Activated CD4-positive, alpha-beta T cell treated with anti-CD3 and anti-CD28 coated beads, Interleukin-2, Interleukin-6, amounts not matched to agents 100 ng/mL and 50 ng/mL, durations not matched to agents 16 hours and 8 hours (primary cell): Measurements from ENCODE around the gene STOX1.
A peak's percentile ranks its signal among the peaks of the same experiment; 100 is the strongest.
"Not testable (repeated sequence)": the region's sequence is repeated elsewhere in the genome, so short reads cannot be mapped to it uniquely, and the experiment has no call there.

Experiments used
- DNase-seq: peaks from one replicate; pipeline ENCODE4 v3.0.0-alpha.2; 2020

The STOX1 gene

GRCh38 chr10:68899186-68899745 lies 71.9 kb downstream of the STOX1 start:
- no peak for DNase-seq

GRCh38 chr10:68900427-68901104 lies 73.2 kb downstream of the STOX1 start:
- DNase-seq, result no peak

- peak; percentile 98 for DNase-seq
Observed at GRCh38 chr10:68901105-68901927, 74.0 kb downstream of the STOX1 start, which contains the start of gene DDX50. DDX50 (plus strand) TSS chr10:68901315; CDS start chr10:68901385, 70 bp downstream.

GRCh38 chr10:68902382-68902781 lies 75.1 kb downstream of the STOX1 start:
- no peak for DNase-seq

- no peak for DNase-seq
Observed at GRCh38 chr10:68924593-68924992, 97.3 kb downstream of the STOX1 start.

- no peak for DNase-seq
Observed at GRCh38 chr10:68925489-68925888, 98.2 kb downstream of the STOX1 start.

- not testable (repeated sequence) for DNase-seq
Observed at GRCh38 chr10:68929157-68929556, 101.8 kb downstream of the STOX1 start.

- not testable (repeated sequence) for DNase-seq
Observed at GRCh38 chr10:68929888-68930287, 102.6 kb downstream of the STOX1 start.

- not testable (repeated sequence) for DNase-seq
Observed at GRCh38 chr10:68932860-68933259, 105.5 kb downstream of the STOX1 start.

- peak; percentile 28 for DNase-seq
Observed at GRCh38 chr10:68934994-68935393, 107.7 kb downstream of the STOX1 start.

- DNase-seq, result no peak
Observed at GRCh38 chr10:68938117-68938516, 110.8 kb downstream of the STOX1 start.

- DNase-seq, result no peak
Observed at GRCh38 chr10:68938884-68939283, 111.6 kb downstream of the STOX1 start.

- not testable (repeated sequence) for DNase-seq
Observed at GRCh38 chr10:68940917-68941316, 113.6 kb downstream of the STOX1 start.
